NT2/D1 (cell line): ENCODE measurements around the gene NAA80.
A peak's percentile ranks its signal among the peaks of the same experiment; 100 is the strongest.

Experiments used
- DNase-seq: peaks from one replicate; pipeline ENCODE4 v3.0.0-alpha.2; 2011; ENCODE audit warnings: low read depth, low spot score
- H3K27me3 ChIP-seq: 2 replicates; pipeline ENCODE4 v1.6.0; 2011; ENCODE audit warnings: mild to moderate bottlenecking; ENCODE audit not compliant: insufficient read length, insufficient read depth
- H3K36me3 ChIP-seq: 2 replicates; pipeline ENCODE4 v1.6.1; 2011; ENCODE audit warnings: mild to moderate bottlenecking, low read length, mixed read lengths; ENCODE audit not compliant: insufficient read depth, insufficient read length
- H3K4me1 ChIP-seq: 2 replicates; pipeline ENCODE4 v1.5.1; 2011; ENCODE audit not compliant: insufficient read depth, insufficient read length
- H3K4me3 ChIP-seq: 2 replicates; pipeline ENCODE4 v1.5.1; 2011; ENCODE audit warnings: low read depth; ENCODE audit not compliant: insufficient read length
- H3K9ac ChIP-seq: 2 replicates; pipeline ENCODE4 v1.6.0; 2011; ENCODE audit warnings: low read depth; ENCODE audit not compliant: insufficient read length
- H3K9me3 ChIP-seq: 2 replicates; pipeline ENCODE4 v1.5.1; 2011; ENCODE audit warnings: mild to moderate bottlenecking, low read length; ENCODE audit not compliant: insufficient read depth
- SUZ12 ChIP-seq: IDR thresholded peaks from 2 replicates; pipeline ENCODE4 v1.6.1; 2011; ENCODE audit not compliant: insufficient read length, insufficient read depth; ENCODE audit errors: extremely low read depth
- YY1 ChIP-seq: IDR thresholded peaks from 2 replicates; pipeline ENCODE4 v1.6.1; 2011; ENCODE audit not compliant: insufficient read length, insufficient read depth
- ZNF274 ChIP-seq: IDR thresholded peaks from 2 replicates; pipeline ENCODE4 v1.6.1; 2011; ENCODE audit warnings: mild to moderate bottlenecking, low read depth, low read length

The NAA80 gene

GRCh38 chr3:50322115-50322385, 22.8 kb upstream of the NAA80 start:
- Histone ChIP-seq H3K9me3 (no peaks in the 10 kb centered on the region), H3K36me3 (peaks cover 75% of the 10 kb centered on the region), H3K4me1 (peaks cover 53% of the 10 kb centered on the region), H3K27me3 (no peaks in the 10 kb centered on the region), H3K4me3 (peak overlapping the region; percentile 74), H3K9ac (peak overlapping the region; percentile 99)
- TF ChIP-seq YY1 (no peak), SUZ12 (no peak), ZNF274 (no peak)
- DNase-seq: no peak

GRCh38 chr3:50321336-50322114, 22.3 kb upstream of the NAA80 start:
- Histone ChIP-seq H3K4me1 (peaks cover 57% of the 10 kb centered on the region), H3K9ac (peak overlapping the region; percentile 99), H3K27me3 (no peaks in the 10 kb centered on the region), H3K9me3 (no peaks in the 10 kb centered on the region), H3K36me3 (peaks cover 73% of the 10 kb centered on the region), H3K4me3 (peak overlapping the region; percentile 87)
- DNase-seq: peak; percentile 87
- no peak for TF ChIP-seq SUZ12
- TF ChIP-seq YY1: no peak
- no peak for TF ChIP-seq ZNF274

GRCh38 chr3:50320853-50321335, 21.7 kb upstream of the NAA80 start:
- H3K36me3 ChIP-seq: peaks cover 73% of the 10 kb centered on the region
- H3K9me3 ChIP-seq: no peaks in the 10 kb centered on the region
- no peak for TF ChIP-seq YY1
- TF ChIP-seq ZNF274: no peak
- no peak for TF ChIP-seq SUZ12
- no peak for DNase-seq
- H3K9ac ChIP-seq: peak overlapping the region; percentile 99
- peak overlapping the region; percentile 87 for H3K4me3 ChIP-seq
- peaks cover 60% of the 10 kb centered on the region for H3K4me1 ChIP-seq
- H3K27me3 ChIP-seq: no peaks in the 10 kb centered on the region

GRCh38 chr3:50319894-50320625, 20.9 kb upstream of the NAA80 start:
- H3K4me1 ChIP-seq: peaks cover 60% of the 10 kb centered on the region
- no peak for DNase-seq
- H3K9me3 ChIP-seq: no peaks in the 10 kb centered on the region
- peak overlapping the region; percentile 87 for H3K4me3 ChIP-seq
- H3K36me3 ChIP-seq: peaks cover 71% of the 10 kb centered on the region
- TF ChIP-seq SUZ12: no peak
- TF ChIP-seq YY1: no peak
- no peak for TF ChIP-seq ZNF274
- H3K27me3 ChIP-seq: no peaks in the 10 kb centered on the region
- H3K9ac ChIP-seq: peak overlapping the region; percentile 99

GRCh38 chr3:50319181-50319893, 20.1 kb upstream of the NAA80 start:
- DNase-seq: no peak
- H3K27me3 ChIP-seq: no peaks in the 10 kb centered on the region
- peaks cover 58% of the 10 kb centered on the region for H3K4me1 ChIP-seq
- H3K9me3 ChIP-seq: no peaks in the 10 kb centered on the region
- H3K4me3 ChIP-seq: no peak overlapping the region
- H3K36me3 ChIP-seq: peaks cover 71% of the 10 kb centered on the region
- H3K9ac ChIP-seq: peak overlapping the region; percentile 99
- TF ChIP-seq YY1 (no peak), SUZ12 (no peak), ZNF274 (no peak)

- TF ChIP-seq ZNF274 (no peak), SUZ12 (no peak), YY1 (no peak)
- Histone ChIP-seq H3K4me3 (no peak overlapping the region), H3K9ac (peak overlapping the region; percentile 57)
Observed at GRCh38 chr3:50318615-50319014, 19.4 kb upstream of the NAA80 start.

More at GRCh38 chr3:50318615-50319014, 19.4 kb upstream of the NAA80 start:
- Histone ChIP-seq H3K36me3 (peaks cover 65% of the 10 kb centered on the region), H3K27me3 (no peaks in the 10 kb centered on the region), H3K4me1 (peaks cover 50% of the 10 kb centered on the region), H3K9me3 (no peaks in the 10 kb centered on the region)
- no peak for DNase-seq
